UCSD-AML1 (cell line): ENCODE data around the gene C13orf46.

Experiments
- DNase-seq: peaks from one replicate; lab custom pipeline; 2025; ENCODE audit not compliant: unreplicated experiment; lab: John Stamatoyannopoulos, UW

C13orf46 gene

DNA sequence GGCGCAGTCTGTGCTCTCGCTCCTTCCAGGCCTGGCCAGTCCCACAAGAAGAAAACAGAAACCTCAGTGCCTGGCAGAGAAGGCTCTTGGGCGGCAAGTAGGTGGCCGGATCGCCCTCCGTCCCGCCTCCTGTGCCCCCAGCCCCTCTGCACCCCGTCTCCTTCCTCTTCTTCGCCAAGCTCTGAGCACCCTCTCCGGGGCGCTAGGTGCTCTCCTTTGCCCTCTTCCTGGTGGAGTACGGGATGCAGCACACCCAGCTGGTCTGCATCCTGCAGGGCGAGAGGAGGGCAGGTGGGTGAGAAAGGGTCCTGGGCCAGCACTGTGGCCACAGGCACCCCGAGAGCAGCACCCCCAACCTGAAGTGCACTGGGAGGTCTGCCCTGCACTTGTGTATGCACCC, 17.3 kb downstream of the C13orf46 start:
- no peak for DNase-seq

DNA sequence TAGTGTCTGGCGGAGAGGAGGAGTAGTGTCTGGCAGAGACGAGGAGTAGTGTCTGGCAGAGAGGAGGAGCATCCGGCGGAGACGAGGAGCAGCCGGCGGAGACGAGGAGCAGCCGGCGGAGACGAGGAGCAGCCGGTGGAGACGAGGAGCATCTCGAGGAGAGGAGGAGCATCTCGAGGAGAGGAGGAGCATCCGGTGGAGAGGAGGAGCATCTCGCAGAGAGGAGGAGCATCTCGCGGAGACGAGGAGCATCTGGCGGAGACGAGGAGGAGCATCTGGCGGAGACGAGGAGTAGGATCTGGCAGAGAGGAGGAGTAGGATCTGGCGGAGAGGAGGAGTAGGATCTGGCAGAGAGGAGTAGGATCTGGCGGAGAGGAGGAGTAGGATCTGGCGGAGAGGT, 18.2 kb downstream of the C13orf46 start:
- DNase-seq = no peak

DNA sequence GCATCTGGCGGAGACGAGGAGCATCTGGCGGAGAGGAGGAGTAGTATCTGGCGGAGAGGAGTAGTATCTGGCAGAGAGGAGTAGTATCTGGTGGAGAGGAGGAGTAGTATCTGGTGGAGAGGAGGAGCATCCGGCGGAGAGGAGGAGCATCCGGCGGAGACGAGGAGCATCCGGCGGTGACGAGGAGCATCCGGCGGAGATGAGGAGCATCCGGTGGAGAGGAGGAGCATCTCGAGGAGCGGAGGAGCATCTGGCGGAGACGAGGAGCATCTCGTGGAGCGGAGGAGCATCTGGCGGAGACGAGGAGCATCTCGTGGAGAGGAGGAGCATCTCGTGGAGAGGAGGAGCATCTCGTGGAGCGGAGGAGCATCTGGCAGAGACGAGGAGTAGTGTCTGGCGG, 18.6 kb downstream of the C13orf46 start:
- DNase-seq = no peak

DNA sequence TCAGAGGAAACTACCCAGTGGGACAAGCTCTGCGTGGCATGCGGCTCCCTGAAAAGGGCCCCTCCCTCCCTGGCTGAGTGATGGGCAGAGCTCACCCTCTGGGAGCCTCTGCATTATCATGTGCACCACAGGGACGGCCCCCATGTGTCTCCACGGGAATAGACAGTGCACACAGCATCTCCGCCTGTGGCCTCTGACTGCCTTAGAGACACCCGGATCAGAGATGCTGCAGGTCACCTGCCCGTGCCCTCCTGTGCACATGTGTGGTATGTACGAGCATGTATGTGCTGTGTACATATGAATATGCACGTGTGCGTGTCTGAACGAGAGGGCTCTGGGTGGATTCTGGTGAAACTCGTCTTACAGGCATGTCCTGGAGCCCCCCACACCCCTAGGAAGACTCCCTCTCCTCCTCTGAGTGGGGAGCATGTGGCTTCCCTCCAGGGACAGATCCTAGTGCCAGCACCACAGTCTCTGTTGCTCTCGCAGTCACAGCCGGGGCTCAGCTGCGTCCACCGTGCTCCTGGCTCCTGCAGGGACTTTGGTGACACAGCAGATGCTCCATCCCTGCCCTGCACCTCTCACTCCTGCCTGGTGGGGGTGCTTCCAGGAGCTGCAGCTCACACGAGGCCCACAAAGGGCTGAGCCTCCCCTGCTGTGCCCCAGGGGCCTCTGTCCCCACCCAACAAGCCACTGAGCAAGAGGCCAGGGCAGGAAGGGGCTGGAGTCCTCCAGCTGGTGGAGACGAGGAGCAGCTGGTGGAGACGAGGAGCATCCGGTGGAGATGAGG, 19.6 kb downstream of the C13orf46 start:
- no peak for DNase-seq

DNA sequence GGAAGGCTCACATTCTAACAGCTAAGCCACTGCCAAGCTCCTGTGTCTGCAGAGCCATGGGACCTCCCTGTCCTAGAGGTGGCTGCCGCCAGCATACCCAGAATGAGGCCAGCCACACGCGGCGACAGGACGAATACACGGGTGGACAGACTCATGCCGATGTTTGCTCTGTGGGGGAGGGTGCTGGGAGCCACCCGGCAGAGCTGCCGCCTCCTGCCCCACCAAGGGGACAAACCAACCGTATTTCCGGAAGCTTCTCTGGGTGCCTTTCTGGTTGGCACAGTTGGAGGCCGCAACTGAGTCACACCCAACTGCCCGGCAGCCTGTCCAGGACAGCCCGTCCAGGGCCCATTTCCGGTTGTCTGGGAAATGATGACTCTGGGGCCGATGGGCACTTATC, 20.3 kb downstream of the C13orf46 start:
- no peak for DNase-seq

DNA sequence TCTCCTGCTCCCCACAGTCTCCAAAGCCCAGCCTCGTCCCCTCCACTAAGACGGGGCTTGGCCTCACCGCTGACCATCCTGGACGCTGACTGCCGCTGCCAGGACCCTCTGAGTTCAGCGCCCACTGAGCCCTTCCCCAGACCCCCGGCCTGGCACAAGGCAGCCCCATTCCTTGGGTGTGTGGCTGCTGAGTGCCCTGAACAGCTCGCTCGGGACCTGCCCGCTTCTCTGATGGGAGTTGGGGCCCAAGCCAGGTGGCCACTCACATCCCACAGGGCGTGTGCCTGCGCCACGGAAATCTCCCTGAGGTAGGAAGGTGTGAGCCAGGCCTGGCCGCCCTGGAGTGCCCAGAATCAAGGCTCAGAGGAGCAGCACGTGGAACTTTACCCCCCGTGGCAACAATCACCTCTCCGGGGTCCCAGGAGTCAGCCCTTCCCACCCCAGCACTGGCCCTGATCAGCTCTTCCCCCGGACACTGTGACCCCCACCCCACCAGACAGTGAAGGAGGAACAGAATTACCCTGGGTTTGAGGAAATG, 20.8 kb downstream of the C13orf46 start:
- DNase-seq = no peak

DNA sequence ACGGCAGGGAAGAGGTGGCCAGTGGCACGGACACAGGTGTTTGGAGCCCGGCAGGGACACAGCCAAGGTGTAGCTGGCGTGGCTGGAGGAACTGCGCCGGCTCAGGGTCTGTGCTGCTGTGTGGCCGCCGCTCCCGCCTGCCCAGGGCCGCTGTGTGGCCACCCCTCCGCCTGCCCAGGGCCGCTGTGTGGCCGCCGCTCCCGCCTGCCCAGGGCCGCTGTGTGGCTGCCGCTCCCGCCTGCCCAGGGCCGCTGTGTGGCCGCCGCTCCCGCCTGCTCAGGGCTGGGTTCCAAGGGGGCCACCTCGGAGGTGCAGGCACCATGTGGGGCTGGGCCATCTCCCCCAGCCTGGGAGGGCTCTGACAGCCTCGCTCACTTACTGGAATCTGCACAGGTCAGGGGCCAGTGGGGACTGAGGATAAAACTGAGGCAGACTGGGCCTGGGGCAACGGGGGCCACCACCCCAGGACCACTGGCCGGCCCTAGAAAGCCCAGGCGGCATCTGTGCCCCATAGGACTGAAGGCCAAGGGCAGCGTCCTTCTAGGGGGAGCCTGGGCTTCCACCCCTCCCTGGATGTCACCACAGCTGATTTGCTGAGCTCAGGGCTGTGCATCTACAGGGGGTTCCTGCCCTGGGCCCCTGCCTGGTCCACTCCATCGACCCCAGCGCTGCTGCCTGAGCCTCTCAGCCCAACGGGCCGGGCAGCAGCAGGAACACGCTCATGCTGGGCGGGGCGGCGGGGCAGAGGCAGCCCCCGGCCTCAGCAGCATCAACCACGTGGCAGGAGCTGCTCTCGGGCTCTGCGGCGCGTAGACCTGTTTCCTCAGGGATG, 21.5 kb downstream of the C13orf46 start:
- DNase-seq = no peak

DNA sequence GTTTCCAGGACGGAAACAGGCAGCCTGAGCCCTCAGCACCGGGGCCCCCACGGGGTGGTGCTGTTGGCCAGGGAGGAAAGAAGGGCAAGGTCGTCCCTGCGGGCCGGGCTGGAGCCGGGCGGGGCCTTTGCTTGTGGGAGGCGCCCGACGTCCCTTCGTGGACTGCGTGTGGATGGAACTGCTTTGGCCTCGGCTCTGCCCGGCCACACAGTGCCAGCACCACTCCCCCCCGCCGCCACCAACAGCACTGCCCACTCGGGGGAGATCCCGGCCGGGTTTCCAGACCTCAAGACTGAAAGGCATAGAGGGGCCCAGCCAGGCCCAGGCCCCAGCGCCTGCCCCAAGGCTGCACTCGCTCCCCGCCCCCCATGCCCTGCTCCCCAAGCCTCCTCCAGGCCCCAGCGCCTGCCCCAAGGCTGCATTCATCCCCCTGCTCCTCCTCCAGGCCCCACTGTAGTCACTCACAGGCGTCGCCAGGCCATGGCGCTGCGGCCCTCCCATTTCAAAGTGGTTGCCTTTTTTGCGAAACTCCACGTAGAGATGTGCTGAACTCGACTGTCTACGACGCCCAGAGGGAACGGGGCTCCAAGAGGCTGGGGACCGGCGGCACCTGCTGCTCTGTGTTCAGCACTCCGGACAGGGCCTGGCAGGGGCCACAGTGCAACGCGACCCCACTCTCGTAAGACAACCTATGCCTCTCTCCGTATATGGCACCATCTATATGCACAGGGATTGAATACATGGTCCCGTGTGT, 22.5 kb downstream of the C13orf46 start:
- peak; percentile 84 for DNase-seq

DNA sequence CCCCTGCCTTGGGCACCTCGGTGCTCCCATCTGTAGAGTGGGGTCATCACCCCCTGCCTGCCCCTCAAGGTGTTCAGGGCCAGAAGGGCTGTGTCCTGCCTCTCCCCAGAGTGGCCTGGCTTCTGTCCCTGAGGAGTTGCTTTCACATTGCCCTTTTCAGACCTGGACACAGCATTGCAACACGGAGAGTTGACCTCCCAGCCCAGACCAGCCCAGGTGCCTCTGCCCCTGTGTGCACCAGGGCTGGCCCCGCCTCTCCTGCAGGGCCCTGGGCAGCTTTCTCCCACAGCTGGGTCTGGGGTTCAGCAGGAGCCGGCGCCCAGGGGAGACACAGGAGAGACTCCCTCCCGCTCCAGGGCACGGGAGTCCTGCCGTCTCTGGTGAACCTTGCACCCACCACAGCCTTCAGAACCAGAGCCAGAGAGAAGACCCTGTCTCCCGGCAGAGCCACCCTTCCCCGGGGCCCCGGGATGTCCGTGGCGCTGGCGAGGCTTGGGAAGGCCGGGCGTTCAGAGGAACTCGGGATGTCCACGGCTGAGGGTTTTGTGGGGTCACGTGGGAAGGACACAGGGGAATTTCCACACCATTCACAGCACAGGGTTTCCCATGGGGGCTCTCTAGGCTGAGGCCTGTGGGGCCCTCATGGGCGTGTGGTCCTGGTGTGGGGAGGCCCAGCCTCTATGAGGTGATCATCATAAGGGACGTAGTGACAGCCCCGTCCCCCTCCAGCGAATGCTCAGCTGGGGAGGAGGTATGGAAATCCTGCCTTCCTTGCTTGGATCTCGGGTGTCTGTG, 23.2 kb downstream of the C13orf46 start:
- no peak for DNase-seq

DNA sequence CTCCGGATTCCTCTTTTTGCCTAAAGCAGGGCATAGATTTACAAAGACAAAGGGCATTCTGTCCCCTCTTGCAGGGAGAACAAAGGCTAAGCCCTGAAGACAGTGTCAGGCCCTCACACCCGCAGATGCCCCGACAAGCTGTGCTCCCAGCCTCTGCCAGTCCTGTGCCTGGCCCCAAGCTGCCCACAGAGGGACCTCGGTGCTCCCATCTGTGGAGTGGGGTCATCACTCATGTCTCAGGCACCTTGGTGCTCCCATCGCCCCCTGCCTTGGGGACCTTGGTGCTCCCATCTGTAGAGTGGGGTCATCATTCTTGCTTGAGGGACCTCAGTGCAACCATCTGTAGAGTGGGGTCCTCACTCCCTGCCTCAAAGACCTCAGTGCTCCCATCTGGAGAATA, 24.3 kb downstream of the C13orf46 start:
- no peak for DNase-seq

DNA sequence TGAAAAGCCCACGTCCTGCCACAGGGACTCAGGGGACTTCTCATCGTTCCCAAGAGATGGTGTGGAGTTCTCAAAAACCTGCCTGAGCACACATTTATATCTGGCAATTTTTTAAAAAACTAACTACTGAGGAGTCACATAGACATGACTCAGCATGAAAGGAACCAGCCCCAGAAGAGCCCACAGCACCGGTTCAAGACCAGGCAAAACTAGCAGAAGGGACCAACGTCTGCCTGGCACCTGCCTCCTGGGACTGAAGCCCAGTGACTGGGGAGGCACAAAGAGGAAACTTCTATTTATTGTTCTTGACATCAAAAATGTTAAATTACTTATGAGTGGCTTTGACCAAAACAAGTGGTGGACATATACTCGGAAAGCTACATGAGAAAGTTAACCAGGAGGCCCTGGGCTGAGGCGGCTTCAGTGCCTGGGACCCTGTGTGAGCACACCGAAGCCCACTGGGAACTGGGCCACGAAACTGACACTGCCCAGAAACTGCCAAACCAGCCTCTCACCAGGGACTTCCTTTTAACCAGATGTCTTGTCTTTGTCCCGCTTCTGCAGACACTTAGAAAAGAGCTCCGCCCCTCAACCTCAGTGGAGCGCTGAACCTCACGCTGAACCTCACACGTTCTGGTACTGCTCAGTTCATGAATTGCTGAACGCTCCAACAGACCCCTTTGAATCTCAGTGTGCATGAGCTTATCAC, 25.7 kb downstream of the C13orf46 start:
- no peak for DNase-seq

DNA sequence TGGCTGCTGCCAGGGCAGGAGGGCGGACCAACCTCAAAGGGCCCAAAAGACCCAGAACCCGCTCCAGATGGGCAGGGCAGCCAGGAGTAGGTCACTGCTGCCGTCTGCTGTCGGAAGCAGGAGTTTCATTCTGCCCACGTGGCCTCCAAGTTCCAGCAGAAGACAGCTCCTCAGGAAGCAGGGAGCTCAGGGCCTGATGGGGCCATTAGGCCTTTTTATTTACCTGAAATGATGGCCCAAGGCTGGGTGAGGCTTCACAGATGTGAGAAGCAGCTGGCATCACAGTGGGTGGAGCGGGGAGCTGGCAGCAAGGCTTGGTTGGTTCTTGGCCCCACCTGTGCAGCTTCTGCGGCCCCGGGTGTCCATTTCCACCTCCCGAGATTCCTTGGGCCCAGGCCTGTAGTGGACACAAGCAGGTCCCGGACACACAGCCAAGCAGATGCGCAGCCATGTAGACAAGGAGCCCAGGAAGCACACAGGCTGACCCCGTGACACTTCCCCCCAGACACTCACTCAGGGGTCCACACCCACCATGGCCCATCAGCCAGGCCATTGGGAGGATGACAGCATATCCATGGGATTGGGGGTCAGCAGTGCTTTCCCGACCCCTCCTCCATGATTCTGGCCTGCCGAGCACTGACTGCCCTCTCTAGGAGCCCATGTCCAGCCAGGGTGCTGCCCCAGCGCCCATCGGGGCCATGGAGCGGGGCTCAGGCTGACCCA, 26.4 kb downstream of the C13orf46 start:
- DNase-seq = no peak

DNA sequence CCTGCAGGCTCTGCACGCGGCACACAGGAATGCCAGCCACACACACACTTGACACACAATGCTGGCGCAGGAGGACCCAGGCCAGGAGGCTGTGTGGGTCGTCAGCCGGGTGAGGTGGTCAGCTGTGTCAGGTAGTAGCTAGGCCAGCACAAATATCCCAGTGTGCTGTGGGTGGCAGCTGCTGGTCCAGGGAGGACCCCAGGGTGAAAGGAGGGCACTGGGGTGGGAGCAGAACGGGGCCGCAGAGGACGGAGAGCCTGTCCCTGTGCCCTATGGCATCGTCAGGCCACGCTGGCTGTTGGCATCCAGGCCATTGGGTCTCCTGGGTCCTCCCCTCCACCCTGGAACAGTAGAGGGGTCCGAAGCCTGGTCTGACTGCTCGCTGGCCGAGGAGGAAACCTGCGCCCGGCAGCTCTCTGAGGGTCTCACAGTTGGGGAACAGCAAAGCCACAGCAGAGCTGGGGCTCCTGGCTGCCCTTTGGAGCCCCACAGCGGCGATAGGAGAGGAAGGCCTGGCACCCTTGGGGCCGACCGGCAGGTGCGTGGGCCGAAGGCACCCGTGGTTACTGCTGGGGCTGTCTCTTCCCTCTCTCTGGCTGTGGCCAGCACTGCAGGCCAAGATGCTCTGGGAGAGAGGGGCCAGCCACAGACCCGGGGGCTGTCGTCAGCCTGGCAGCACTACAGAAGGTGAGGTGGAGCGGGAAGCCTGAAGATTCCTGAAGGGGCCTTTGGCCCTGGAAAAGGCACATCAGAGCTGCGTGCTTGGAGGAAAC, 27.3 kb downstream of the C13orf46 start:
- DNase-seq = no peak

DNA sequence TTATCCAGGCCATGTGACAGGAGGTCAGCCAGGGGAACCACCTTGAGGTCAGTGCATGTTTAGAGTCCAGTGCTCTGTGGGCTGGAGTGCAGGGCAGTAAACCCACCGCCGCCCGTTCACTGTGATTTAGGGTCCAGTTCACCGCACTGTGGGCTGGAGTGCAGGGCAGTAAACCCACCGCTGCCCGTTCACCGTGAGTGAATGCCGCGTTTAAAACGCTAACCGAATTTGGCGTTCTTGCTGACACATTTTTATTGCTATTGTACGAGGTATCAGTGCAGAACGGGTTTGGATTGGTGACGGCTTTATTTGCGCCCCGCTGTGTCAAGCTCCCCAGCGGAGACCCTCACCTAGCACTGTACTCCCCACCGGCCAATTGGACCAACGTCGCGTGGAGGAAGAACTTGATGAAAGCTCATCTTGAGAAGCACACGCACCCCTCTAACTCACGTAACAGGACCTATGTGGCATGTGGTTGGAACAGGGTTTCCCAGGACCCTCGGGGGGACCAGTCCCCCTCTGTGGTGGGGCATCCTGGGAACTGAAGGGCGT, 27.9 kb downstream of the C13orf46 start:
- no peak for DNase-seq

DNA sequence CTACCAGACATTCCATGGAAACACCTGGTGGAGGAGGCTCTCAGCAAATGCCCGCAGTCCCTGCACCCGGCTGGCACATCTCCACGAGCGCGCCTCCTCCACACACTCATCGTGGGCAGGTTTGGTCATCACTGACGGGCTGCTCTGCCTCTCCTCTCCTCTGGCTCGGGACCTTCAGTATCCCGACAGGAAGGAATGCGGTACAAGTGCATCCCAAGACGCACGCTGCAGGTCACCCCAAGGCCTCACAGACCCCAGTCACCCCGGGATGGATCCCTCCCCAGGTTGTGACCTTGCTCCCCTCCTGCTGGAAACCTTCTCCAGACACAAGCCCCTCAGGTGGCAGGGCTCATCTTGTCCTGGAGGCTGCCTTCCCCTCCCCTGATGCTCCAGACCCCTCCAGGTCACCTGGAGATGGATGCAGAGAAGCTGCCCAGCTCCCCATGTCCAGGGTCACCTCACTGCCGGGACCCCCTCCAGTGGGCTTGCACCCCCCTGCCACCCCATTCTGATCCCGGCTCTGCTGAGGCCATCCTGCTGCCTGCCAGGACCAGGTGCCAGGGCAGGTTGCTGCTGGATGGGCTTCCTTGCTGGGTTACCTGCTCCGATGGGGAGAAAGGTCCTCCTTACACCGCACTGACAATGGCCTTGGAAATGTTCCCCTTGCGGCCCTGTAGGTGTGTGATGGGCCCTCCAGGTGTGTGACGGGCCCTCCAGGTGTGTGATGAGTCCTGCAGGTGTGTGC, 29.9 kb downstream of the C13orf46 start:
- DNase-seq = no peak

DNA sequence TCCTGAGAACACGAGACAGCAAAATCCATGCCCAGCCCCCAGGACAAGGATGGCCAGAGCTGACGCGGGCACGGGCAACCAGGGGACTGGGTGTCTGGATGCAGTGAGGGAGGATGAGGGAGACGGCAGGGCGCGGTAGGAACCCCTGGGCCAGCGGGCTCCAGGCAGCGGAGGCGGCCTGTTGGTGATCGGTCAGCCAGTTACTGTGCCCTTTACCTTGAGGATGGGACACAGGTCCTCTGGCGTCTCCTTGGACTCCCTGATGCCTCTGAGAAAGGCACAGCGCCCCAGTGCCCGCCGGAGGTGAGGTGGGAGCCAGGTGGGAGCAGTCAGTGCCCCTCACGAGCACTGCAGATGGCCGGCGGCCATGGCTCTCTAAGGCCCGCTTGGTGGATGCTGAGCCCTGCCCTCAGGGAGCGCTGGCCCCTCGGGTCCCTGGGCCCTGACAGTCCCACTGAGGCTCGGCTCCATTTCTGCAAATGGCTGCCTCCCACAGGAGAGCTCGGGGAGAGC, 31.2 kb downstream of the C13orf46 start:
- DNase-seq = no peak

DNA sequence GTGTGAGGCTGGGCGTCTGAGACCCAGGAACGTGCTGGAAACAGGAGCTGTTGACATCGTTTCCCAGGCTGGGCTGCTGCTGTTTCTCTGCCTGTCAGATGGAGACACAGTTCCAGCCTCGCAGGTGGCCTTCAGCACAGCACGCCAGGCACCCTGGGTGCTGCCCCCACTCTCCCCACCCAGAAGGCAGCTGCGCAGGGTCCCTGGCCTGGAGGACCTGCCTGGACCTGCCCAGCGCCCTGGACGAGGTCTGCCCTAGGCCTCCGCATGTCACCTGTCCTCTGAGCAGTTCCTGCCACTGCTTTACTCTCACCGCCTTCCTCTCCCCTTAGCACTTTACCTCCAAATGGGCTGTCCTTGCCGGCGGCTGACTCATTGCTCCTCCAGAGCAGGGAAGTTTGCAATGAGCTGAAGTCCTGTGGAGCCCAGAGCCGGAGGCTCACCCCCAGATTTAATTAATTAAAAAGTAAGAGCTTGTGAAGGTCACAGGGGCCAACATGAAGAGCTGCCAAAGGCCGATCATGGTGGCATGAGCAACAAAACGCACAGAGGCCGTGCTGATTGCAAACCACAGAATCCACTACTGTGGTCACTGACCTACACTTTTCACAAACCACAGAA, 32.2 kb downstream of the C13orf46 start:
- no peak for DNase-seq
